GM19043 (cell line): ENCODE measurements around the gene FRMD6.
"Not testable (repeated sequence)": the region's sequence is repeated elsewhere in the genome, so short reads cannot be mapped to it uniquely, and the experiment has no call there.

ENCODE experiments used
- ATAC-seq: cut with Tn5 transposase; IDR thresholded peaks from one replicate; pipeline ENCODE4 v1.9.1; 2021; ENCODE audit warnings: low read depth; ENCODE audit not compliant: unreplicated experiment

Gene FRMD6

DNA sequence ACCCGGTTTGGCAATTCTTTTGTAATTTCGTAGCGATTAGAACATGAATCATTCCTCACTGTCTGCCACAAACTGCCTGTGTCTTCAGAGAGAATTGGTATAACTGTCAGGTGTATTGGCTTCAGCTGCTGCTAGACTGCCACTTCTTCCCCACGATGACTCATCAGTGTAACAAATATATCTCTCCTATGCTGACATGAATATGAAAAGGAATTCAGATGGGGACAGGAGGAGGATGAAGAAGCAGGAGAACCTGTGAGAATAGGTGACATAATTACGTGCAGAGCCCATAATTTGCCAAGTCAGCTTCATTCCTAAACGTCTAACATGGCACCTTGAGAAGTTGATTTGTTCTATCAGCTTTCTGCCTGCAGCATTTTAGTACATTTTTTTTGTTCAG, 64.9 kb downstream of the FRMD6 start:
- no peak for ATAC-seq

DNA sequence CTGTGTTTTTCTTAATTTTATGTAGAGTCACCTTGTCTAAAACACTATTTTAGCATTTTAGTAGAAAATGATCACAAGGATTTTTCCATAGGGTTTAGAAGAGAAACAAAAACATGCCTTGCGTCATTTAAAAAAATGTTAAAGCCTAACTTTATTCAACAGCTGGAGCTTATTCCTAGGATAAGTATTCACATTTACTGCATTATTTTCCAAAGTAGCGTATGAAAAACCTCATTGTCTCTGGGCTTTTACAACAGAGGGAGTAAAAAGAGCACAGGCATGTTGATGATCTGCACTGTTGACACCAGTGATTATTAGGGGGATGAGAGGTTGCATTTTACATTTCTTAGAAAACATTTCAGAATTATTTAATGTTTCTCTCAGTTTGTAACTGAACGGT, 66.1 kb downstream of the FRMD6 start:
- no peak for ATAC-seq

- no peak for ATAC-seq
Observed at GRCh38 chr14:51719955-51720354, 68.2 kb downstream of the FRMD6 start.

DNA sequence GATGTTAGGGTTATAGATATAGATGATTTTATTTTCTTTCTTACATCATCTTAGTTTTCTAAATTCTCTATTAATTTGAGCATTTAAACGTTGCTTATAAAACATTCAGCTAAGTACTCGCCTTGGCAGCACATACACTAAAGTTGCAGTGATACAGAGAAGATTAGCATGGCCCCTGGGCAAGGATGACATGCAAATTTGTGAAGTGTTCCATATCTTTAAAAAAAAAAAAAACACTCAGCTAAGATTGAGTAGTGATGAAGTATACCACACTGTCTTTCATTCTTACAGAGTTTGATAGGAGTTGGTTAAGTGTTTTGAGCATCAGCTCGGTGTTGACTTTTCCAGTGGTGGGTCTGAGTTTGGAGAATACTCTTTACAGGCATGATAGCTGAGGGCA, 72.3 kb downstream of the FRMD6 start:
- ATAC-seq = no peak

GRCh38 chr14:51724650-51725049, 72.9 kb downstream of the FRMD6 start:
- no peak for ATAC-seq

GRCh38 chr14:51725061-51725460, 73.4 kb downstream of the FRMD6 start:
- ATAC-seq = no peak

DNA sequence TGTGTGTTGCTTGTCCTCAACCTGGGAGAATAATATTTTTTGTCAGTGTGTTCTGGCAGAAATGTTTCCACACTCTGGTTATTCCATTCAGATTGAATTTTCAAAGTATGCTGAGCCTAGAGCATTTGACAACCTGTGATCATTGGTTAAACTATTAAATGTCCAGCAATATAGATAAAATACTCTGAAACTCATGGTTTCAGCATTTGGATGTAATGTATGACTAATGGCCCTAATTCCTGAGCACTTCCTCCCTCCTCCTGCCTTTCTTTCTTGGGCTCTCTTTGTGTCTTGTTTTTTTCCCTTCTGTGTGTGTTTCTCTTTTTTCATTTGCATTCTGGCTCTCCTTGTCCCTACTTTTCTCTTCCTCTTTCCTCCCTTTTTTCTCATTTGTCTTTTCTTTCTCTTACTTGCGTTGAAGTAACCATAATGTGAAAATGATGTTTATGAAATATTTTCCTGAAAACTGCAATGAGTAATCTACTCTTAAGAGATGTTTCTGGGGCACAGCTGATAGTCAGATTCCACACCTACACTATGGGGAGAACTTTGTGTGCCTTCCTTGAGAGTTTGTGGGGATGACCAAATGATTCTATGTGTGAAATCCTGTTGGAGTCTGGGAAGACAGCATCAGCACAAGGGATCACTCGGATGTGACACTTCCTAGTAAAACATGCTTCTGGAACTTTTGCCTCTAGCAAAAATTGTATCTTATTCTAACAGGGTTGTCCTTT, 74.6 kb downstream of the FRMD6 start:
- no peak for ATAC-seq

GRCh38 chr14:51727526-51727925, 75.8 kb downstream of the FRMD6 start:
- ATAC-seq = no peak

DNA sequence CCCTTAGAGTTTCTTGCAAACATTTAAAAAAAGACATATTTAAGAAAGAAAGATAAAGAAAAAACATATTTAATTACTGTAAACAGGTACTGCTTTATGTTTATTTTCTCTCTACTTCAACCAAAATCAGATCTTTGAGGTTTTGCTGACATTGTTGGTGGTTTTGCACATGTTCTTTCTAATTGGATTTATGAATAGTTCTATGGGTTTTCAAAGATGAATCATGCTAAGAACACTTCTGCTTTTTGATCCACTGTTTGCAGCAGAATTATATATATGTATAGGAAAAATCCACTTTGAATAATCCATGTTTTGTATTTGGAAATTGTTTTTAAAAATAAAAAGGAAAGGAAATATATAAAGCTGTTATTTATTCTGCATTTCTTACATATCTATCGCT, 78.4 kb downstream of the FRMD6 start:
- no peak for ATAC-seq

GRCh38 chr14:51730684-51731083, 79.0 kb downstream of the FRMD6 start:
- no peak for ATAC-seq

DNA sequence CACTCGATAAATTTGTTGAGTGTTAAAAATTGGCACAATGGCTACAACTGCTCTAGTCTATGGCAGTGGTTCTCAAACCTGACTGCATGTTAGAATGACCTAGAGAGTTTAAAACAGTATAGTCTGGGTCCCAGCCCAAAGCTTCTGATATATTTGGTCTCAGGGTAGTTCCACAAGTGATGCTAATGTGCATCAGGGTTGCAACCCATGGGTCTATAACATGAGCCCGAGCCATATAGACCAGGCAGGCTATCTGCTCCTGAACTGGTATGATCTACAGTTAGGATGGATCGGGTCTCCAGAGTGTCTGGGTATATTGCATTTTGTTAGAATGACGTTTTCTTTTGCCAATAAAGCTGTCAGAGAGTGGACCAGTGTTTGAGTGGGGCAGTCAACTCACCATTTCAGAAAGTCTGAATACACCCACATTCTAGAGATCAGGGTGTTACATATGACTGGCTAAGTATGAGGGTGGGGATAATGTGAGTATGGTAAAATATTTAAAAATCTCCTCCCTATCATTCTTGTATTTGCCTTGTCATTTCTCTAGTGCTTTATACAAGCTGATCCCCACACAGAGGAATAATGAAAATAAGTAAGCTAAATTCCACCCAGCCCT, 80.9 kb downstream of the FRMD6 start:
- no peak for ATAC-seq

GRCh38 chr14:51733147-51733546, 81.4 kb downstream of the FRMD6 start:
- no peak for ATAC-seq

- no peak for ATAC-seq
Observed at GRCh38 chr14:51735851-51736250, 84.1 kb downstream of the FRMD6 start.

DNA sequence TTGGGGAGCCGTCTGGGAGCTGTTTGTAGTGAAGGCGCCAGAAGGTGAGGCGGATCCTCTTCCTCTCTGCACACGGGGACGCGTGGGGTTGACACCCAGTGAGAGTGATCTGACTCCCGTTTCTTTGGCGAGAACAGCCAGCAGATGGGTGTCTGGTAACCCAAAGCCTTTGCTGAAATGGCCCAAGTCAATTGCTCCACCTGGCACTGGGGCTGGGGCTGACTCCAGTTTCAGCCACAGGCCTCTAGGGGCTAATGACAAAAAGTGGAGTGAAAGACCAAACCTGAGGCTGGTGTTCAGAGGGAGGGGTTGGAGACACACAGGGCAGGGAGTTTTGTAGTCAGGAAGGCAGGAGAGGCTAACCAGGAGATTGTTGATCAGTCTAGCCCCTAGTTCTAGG, 87.0 kb downstream of the FRMD6 start:
- no peak for ATAC-seq

GRCh38 chr14:51743588-51744000, 91.9 kb downstream of the FRMD6 start:
- no peak for ATAC-seq

GRCh38 chr14:51744372-51745130, 92.8 kb downstream of the FRMD6 start:
- ATAC-seq = no peak

DNA sequence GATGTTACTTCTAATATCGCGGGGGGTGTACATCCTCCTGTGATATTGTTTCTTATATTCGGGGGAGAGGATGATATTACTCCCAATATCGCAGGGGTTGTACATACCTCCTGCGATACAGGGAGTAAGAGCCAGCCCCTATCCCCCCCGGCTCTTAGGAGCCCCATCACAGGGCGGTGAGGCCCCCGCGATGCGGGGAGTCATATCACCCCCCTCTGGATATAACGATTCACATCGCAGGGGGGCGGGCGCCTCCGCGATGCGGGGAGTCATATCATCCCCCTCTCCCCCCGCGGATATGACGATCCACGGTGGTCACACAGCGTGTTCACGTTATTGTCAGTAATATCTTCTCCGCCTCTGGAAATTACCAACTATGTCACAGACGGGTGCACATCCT, 95.1 kb downstream of the FRMD6 start:
- ATAC-seq = not testable (repeated sequence)

DNA sequence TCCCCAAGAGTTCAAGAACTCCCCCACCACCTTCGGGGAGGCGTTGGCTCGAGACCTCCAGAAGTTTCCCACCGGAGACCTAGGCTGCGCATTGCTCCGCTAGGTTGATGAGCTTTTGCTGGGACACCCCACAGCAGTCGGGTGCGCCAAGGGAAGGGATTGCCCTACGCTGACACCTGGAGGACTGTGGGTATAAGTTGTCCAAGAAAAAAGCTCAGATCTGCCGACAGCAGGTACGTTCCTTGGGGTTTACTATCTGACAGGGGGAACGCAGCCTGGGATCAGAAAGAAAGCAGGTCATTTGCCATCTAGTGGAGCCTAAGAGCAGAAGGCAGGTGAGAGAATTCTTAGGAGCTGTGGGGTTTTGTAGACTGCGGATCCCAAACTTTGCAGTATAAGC, 98.8 kb downstream of the FRMD6 start:
- no peak for ATAC-seq

DNA sequence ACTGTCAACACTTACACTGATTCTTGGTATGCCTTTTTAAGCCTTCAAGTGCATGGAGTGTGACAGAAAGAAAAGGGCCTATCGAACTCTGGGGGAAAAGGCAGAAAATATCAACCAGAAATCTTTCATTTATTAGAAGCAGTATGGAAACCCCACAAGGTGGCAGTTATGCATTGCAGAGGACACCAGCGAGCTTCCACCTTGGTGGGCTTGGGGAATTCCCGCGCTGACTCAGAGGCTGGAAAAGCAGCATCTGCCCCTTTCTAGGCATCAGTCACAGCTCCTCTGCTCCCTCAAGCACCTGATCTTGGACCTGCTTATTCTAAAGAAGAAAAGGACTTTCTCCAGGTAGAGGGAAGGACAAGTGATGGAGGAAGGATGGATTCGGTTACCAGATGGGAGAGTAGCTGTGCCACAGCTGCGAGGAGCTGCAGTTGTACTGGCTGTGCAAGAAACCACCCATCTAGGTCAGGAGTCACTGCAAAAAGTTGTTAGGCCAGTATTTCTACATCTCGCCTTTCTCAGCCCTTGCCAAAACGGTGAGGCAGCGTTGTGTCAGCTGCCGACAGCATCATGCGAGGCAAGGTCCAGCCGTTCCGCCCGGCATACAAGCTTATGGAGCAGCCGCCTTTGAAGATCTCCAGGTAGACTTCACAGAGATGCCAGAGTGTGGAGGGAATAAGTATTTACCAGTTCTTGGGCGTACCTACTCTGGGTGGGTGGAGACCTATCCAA, 100.1 kb downstream of the FRMD6 start:
- not testable (repeated sequence) for ATAC-seq

- not testable (repeated sequence) for ATAC-seq
Observed at GRCh38 chr14:51757756-51758155, 106.0 kb downstream of the FRMD6 start.

DNA sequence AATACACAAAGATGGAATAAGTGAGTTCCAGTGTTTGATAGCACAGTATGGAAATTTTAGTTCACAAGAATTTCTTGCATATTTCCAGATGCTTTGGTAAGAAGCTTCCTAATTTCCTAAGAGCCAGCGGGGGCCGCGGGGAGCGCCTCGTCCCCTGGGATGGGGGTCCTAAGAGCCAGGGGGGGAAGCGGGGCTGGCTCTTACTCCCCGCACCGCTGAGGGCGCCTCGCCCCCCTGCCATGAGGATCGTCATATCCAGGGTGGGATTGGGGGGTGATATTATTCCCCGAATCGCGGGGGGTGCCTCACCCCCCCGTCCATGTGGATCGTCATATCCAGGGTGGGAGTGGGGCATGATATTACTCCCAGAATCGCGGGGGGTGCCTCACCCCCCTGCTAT, 108.2 kb downstream of the FRMD6 start:
- no peak for ATAC-seq
